HEK293 (cell line): ENCODE data around the gene TAF1B.

ENCODE experiments used
- CTCF ChIA-PET: fragments of 350-600 bp; formaldehyde crosslinking; extraction: SDS; loops from one replicate; lab custom pipeline; 2021; ENCODE audit warnings: antibody characterized with exemption; lab: Yijun Ruan, JAX
- POLR2A ChIA-PET: fragments of 300-600 bp; formaldehyde crosslinking; extraction: SDS; loops from one replicate; lab custom pipeline; 2020; ENCODE audit warnings: antibody characterized with exemption, inconsistent platforms; lab: Yijun Ruan, JAX
- H3K27ac ChIP-seq: fragments of 200-500 bp; sonication (Bioruptor generic); 2 replicates; pipeline ENCODE4 v1.5.1; 2014; ENCODE audit warnings: low read depth, low read length, control low read depth, inconsistent platforms; ENCODE audit errors: extremely low read depth
- H3K36me3 ChIP-seq, 2 experiments: fragments of 200-500 bp in 1 of 2; sonication (Bioruptor generic) in 1 of 2; 1 replicate in 1 of 2; 2 replicates in 1 of 2; pipeline ENCODE4 v1.5.1; 2014 to 2017; ENCODE audit warnings: inconsistent platforms in 2 of 2, low read length in 2 of 2; ENCODE audit not compliant: control insufficient read depth in 2 of 2, insufficient read depth in 1 of 2
- H3K4me1 ChIP-seq: fragments of 200-500 bp; sonication (Bioruptor generic); 2 replicates; pipeline ENCODE4 v1.5.1; 2014; ENCODE audit warnings: mild to moderate bottlenecking, low read length, inconsistent platforms; ENCODE audit not compliant: control insufficient read depth, insufficient read depth
- H3K4me3 ChIP-seq: 2 replicates; pipeline ENCODE4 v1.5.1; 2011; ENCODE audit warnings: low read depth, mild to moderate bottlenecking, control low read depth, low read length, moderate library complexity
- H3K9me3 ChIP-seq: fragments of 200-500 bp; sonication (Bioruptor generic); 2 replicates; pipeline ENCODE4 v1.5.1; 2014; ENCODE audit warnings: low read depth, low read length, inconsistent platforms; ENCODE audit not compliant: control insufficient read depth, insufficient read depth
- EGR2 ChIP-seq: fragments of 450-650 bp; formaldehyde crosslinking; IDR thresholded peaks from 2 replicates; pipeline ENCODE4 v1.5.1; 2016; ENCODE audit warnings: low read depth, missing biosample characterization, missing genetic modification characterization
- FEZF1 ChIP-seq: fragments of 450-650 bp; formaldehyde crosslinking; IDR thresholded peaks from 2 replicates; pipeline ENCODE4 v1.5.1; 2016; ENCODE audit warnings: missing biosample characterization, missing genetic modification characterization
- GLIS1 ChIP-seq: fragments of 450-650 bp; formaldehyde crosslinking; IDR thresholded peaks from 2 replicates; pipeline ENCODE4 v1.5.1; 2016; ENCODE audit warnings: missing biosample characterization, missing genetic modification characterization
- IKZF3 ChIP-seq: fragments of 450-650 bp; IDR thresholded peaks from 2 replicates; pipeline ENCODE4 v1.5.0; 2018; ENCODE audit warnings: missing biosample characterization, mild to moderate bottlenecking, missing genetic modification characterization, moderate library complexity
- MZF1 ChIP-seq: fragments of 450-650 bp; formaldehyde crosslinking; IDR thresholded peaks from 2 replicates; pipeline ENCODE4 v1.5.1; 2017; ENCODE audit warnings: missing biosample characterization, missing genetic modification characterization, borderline replicate concordance
- OSR2 ChIP-seq: fragments of 450-650 bp; formaldehyde crosslinking; IDR thresholded peaks from 2 replicates; pipeline ENCODE4 v1.5.1; 2016; ENCODE audit warnings: missing biosample characterization, missing genetic modification characterization
- PRDM6 ChIP-seq: fragments of 450-650 bp; formaldehyde crosslinking; IDR thresholded peaks from 2 replicates; pipeline ENCODE4 v1.5.1; 2017; ENCODE audit warnings: missing biosample characterization, missing genetic modification characterization
- SP7 ChIP-seq: fragments of 450-650 bp; formaldehyde crosslinking; IDR thresholded peaks from 2 replicates; pipeline ENCODE4 v1.5.1; 2016; ENCODE audit warnings: missing biosample characterization, missing genetic modification characterization
- WT1 ChIP-seq: fragments of 450-650 bp; formaldehyde crosslinking; IDR thresholded peaks from 2 replicates; pipeline ENCODE4 v1.5.1; 2016; ENCODE audit warnings: missing biosample characterization, missing genetic modification characterization
- ZBTB48 ChIP-seq: fragments of 450-650 bp; formaldehyde crosslinking; IDR thresholded peaks from 2 replicates; pipeline ENCODE4 v1.5.1; 2016; ENCODE audit warnings: missing biosample characterization, missing genetic modification characterization
- ZNF24 ChIP-seq: fragments of 450-650 bp; formaldehyde crosslinking; IDR thresholded peaks from 2 replicates; pipeline ENCODE4 v1.5.1; 2016; ENCODE audit warnings: missing biosample characterization, missing genetic modification characterization
- ZNF341 ChIP-seq: fragments of 450-650 bp; formaldehyde crosslinking; IDR thresholded peaks from 2 replicates; pipeline ENCODE4; 2016; ENCODE audit warnings: low read depth, missing biosample characterization, missing genetic modification characterization
- ZNF350 ChIP-seq: fragments of 450-650 bp; formaldehyde crosslinking; IDR thresholded peaks from 2 replicates; pipeline ENCODE4 v1.5.0; 2017; ENCODE audit warnings: missing biosample characterization, mild to moderate bottlenecking, missing genetic modification characterization
- ZNF366 ChIP-seq: fragments of 450-650 bp; formaldehyde crosslinking; conservative IDR thresholded peaks from 2 replicates; pipeline ENCODE4 v1.5.1; 2016; ENCODE audit warnings: missing biosample characterization, missing genetic modification characterization
- ZNF394 ChIP-seq: fragments of 450-650 bp; formaldehyde crosslinking; IDR thresholded peaks from 2 replicates; pipeline ENCODE4 v1.5.1; 2016; ENCODE audit warnings: missing biosample characterization, missing genetic modification characterization, mild to moderate bottlenecking, moderate library complexity, borderline replicate concordance
- ZNF404 ChIP-seq: fragments of 450-650 bp; formaldehyde crosslinking; IDR thresholded peaks from 2 replicates; pipeline ENCODE4 v1.5.1; 2017; ENCODE audit warnings: missing biosample characterization, missing genetic modification characterization
- ZNF423 ChIP-seq: fragments of 450-650 bp; formaldehyde crosslinking; IDR thresholded peaks from 2 replicates; pipeline ENCODE4 v1.5.1; 2016; ENCODE audit warnings: missing biosample characterization, missing genetic modification characterization
- ZNF501 ChIP-seq: fragments of 450-650 bp; formaldehyde crosslinking; IDR thresholded peaks from 2 replicates; pipeline ENCODE4 v1.5.1; 2016; ENCODE audit warnings: missing biosample characterization, missing genetic modification characterization
- ZNF514 ChIP-seq: fragments of 450-650 bp; formaldehyde crosslinking; IDR thresholded peaks from 2 replicates; pipeline ENCODE4 v1.5.1; 2016; ENCODE audit warnings: missing biosample characterization, missing genetic modification characterization
- ZNF544 ChIP-seq: fragments of 450-650 bp; formaldehyde crosslinking; IDR thresholded peaks from 2 replicates; pipeline ENCODE4 v1.5.0; 2017; ENCODE audit warnings: missing biosample characterization, missing genetic modification characterization
- ZNF830 ChIP-seq: fragments of 450-650 bp; IDR thresholded peaks from 2 replicates; pipeline ENCODE4 v1.5.0; 2018; ENCODE audit warnings: missing biosample characterization, missing genetic modification characterization, low read depth, mild to moderate bottlenecking, moderate library complexity
- ZNF843 ChIP-seq: fragments of 450-650 bp; formaldehyde crosslinking; IDR thresholded peaks from 2 replicates; pipeline ENCODE4 v1.5.1; 2016; ENCODE audit warnings: missing biosample characterization, missing genetic modification characterization
- ZSCAN5A ChIP-seq: fragments of 450-650 bp; formaldehyde crosslinking; IDR thresholded peaks from 2 replicates; pipeline ENCODE4 v1.5.1; 2016; ENCODE audit warnings: missing biosample characterization, missing genetic modification characterization

Gene TAF1B

GRCh38 chr2:9952856-9953503, 109.7 kb downstream of the TAF1B start:
- peak overlapping the region; percentile 18; the same call in 1 of the 2 replicates for H3K4me3 ChIP-seq
- ChIA-PET CTCF (interaction anchor here (0.6 to 1.0 kb wide), 4 partner anchors 30 to 190 kb away, joined by 3 to 4 read pairs (median 3); no protein-coding TSS in a partner anchor), POLR2A (interaction anchor here (0.8 kb wide), 1 partner anchor 31 kb away, joined by 3 read pairs; no protein-coding TSS in a partner anchor)
- H3K4me1 ChIP-seq, result peaks cover 16% of the 10 kb centered on the region
- TF ChIP-seq ZNF514 (tag by site-specific recombination) (no peak), ZNF24 (tag by site-specific recombination) (no peak), ZNF350 (tag by site-specific recombination) (no peak), ZNF830 (tag by site-specific recombination) (no peak), ZNF423 (tag by site-specific recombination) (no peak), ZSCAN5A (tag by site-specific recombination) (no peak), PRDM6 (tag by site-specific recombination) (0 out of 2 replicates have a peak, but pooled peaks have one; percentile 7), ZNF404 (no peak), ZNF544 (tag by site-specific recombination) (no peak), FEZF1 (tag by site-specific recombination) (0 out of 2 replicates have a peak, but pooled peaks have one; percentile 8), SP7 (tag by site-specific recombination) (peak; percentile 94), GLIS1 (tag by site-specific recombination) (no peak)
- no peak overlapping the region for H3K27ac ChIP-seq
- H3K36me3 ChIP-seq, result peaks cover 0 to 5% of the 10 kb centered on the region in 2 experiments; a peak in 2 of 3 replicates
- no peaks in the 10 kb centered on the region for H3K9me3 ChIP-seq

- no peak overlapping the region for H3K4me3 ChIP-seq
- H3K27ac ChIP-seq, result 0 out of 2 replicates have a peak overlapping the region, but pooled peaks have one; percentile 14
- no peaks in the 10 kb centered on the region for H3K9me3 ChIP-seq
- ChIA-PET POLR2A (no interaction called here), CTCF (interaction anchor here (0.7 kb wide), 1 partner anchor 16 kb away, joined by 3 read pairs; no protein-coding TSS in a partner anchor)
- 0 out of 2 replicates have a peak, but pooled peaks have one; percentile 17 for TF ChIP-seq ZNF843
- peak; percentile 62 for TF ChIP-seq OSR2 (tag by site-specific recombination)
- peak; percentile 67; the same call in 1 of the 2 replicates for TF ChIP-seq MZF1
- TF ChIP-seq PRDM6 (tag by site-specific recombination), result peak; percentile 91
- TF ChIP-seq ZBTB48, result no peak
- peak; percentile 19; the same call in 1 of the 2 replicates for TF ChIP-seq ZNF341 (tag by site-specific recombination)
- no peak for TF ChIP-seq ZNF501
- peak; percentile 17; the same call in 1 of the 2 replicates for TF ChIP-seq IKZF3 (tag by site-specific recombination)
- peak; percentile 92 for TF ChIP-seq WT1
- TF ChIP-seq ZNF366, result 0 out of 2 replicates have a peak, but pooled peaks have one; percentile 33
- 0 out of 2 replicates have a peak, but pooled peaks have one; percentile 14 for TF ChIP-seq FEZF1 (tag by site-specific recombination)
- TF ChIP-seq ZNF394, result no peak
- no peak for TF ChIP-seq EGR2
- peaks cover 16% of the 10 kb centered on the region for H3K4me1 ChIP-seq
- H3K36me3 ChIP-seq, result peaks cover 0 to 10% of the 10 kb centered on the region in 2 experiments; a peak in 2 of 3 replicates
These were observed 110.9 kb downstream of the TAF1B start for GRCh38 chr2:9954136-9954535.
